GM21825 (cell line): ENCODE results near the gene HSD3B2.

ENCODE experiments used
- ATAC-seq: cut with Tn5 transposase; IDR thresholded peaks from one replicate; pipeline ENCODE4 v1.9.1; 2021; ENCODE audit warnings: mild to moderate bottlenecking, moderate library complexity; ENCODE audit not compliant: unreplicated experiment

HSD3B2 gene

DNA sequence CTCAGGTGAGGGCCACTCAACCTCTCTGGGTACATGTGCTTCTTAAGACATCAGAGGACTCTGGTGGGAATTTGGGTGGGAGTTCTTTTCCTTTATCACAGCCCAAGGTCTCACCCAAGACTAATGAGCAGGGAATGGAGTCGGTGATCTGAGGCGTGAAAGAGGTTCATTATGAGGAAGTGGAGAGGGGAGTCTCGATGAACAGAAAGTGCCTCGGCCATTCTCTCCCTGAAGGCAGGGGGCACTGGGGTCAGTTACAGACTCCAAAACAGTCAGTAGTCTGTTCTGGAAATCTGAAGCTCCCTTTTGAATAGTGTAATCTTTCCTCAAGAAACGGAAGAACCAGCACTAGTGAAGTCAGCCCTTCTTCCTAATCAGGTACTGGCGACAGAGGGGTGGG, 36.2 kb downstream of the HSD3B2 start:
- ATAC-seq: no peak

DNA sequence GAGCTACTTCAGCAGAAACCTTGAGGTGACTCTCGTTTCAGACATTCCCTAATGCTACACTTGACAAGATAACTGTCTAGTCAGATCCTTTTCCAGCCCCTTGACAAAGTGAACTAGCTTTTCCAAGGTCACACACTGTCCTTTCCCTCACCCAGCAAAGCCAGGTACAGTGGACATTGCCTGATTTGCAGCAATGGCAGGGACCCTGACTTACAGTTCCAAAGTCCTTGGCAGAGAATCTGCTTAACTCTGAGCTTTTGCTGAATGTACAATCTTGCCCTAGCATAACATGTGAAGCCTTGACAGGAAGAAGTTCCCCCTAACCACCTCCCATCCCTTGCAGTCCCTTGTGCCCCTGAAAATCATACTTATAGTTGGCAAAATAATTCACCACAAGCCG, 37.1 kb downstream of the HSD3B2 start:
- no peak for ATAC-seq

DNA sequence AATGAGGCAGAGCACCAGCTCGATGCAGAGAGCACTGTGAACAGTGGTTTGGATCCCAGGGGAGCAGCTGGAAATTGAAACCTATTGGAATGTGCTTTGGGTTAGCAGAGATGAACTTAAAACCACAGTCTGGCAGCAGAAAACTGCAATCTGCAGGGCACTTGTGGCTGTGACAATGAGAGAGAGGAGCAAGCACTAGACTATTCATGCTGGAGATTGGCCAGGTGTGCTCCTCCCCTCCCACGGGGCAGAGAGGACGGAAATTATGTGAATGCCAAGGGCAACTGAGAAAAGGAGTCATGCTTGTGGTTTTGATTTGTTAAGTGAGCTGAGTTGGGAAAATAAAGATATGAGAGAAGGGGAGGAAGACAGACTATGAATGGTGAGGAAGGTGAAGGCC, 38.1 kb downstream of the HSD3B2 start:
- no peak for ATAC-seq

DNA sequence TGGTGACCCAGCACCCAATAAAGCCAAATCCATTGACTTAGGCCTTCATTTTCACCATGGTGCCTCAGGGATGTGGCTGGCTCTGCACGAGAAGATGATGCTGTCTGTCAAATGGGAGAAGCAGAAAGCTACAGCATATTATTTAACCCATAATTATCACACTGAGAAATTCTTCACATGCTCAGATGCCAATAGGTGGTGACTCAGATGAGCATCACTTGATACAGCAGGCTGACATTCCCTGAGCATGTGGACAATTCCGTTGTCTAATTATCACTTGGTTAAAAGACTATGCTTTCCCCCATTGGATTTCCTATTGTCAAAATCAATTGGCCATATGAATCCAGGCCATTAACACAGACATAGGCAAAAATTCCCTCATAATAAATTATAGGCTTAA, 48.0 kb downstream of the HSD3B2 start:
- ATAC-seq: no peak

DNA sequence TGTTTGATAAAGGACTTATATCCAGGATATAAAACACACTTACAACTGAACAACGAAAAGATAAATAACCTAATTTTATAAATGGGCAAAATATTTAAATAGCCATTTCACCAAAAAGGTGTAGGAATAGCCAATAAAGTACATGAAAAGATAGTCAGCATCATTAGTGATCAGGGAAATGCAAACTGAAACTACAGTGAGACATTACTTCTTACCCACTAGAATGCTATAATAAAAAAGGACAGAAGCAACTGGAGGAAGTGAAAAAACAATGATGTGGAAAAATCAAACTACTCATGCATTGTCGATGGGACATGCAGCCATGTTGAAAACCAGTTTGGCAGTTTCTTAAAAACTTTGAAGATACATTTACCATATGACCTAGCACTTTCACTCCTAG, 48.6 kb downstream of the HSD3B2 start:
- no peak for ATAC-seq

DNA sequence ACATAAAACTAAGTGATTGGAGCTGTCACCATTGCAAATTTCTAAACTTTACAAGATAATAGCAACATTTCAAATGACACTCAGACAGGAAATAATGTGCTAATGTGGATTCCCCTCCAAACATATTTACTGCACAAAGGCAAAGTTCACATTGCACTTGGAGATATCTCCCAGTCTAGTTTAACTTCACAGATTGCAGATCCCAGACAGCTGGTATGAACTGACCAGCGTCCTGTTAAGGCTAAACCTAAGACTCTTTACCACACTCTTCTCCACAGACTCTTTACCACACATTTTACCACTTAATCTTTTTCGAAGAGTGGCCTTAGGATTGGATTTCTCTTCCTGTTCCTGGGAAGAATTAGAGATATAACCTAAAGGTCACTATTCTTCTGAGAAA, 51.5 kb downstream of the HSD3B2 start:
- ATAC-seq: no peak

DNA sequence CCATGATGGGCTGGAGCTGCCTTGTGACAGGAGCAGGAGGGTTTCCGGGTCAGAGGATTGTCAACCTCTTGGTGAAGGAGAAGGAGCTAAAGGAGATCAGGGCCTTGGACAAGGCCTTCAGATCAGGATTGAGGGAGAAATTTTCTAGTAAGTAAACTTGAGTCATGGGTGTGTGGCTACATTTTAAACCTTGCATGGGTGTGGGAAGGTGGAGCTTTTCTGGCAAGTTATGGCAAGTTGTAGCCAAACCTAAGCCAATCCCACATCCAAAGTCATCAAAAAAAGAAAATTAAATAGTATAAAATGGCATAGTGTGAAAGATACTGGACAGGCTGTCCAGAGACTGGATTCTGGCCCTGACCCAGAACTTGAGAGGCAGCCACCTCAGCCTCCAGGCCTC, 52.3 kb downstream of the HSD3B2 start:
- no peak for ATAC-seq

DNA sequence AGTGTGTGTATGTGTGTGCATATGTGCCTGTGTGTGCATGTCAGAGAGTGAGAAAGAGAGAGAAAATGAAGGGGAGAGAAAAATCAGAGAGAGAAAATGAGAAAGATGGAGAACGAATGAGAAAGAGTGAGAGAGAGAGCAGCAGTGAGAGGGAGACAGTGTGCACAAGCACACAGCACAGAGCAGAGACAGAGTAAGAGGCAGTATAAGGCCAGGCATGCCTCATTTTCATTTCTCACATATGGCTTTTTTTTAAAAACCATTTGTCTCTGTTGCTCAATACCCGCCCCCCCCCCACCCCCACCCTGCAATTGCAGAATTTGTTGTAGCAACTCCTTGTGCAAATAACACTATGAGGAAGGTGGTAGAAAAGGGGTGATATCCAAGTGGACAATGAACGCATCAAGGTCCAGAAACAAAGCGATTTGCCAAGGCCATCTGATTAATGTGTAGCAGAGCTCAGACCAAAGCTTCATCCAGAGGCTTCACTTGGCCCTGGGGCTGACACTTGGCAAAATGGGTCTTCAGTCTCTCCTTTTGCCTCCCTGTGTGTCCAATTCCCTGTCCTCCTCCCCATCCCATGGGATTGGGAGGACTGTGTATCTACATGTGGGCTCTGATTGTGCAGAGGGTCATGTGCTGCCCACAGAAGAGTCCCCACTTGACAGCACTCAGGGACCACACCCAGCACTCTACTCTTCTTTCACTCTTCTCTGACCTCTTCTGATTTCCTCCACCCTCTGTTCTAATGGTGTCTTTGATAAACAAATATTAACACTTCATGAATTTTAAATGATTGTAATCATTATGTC, 53.1 kb downstream of the HSD3B2 start:
- no peak for ATAC-seq

DNA sequence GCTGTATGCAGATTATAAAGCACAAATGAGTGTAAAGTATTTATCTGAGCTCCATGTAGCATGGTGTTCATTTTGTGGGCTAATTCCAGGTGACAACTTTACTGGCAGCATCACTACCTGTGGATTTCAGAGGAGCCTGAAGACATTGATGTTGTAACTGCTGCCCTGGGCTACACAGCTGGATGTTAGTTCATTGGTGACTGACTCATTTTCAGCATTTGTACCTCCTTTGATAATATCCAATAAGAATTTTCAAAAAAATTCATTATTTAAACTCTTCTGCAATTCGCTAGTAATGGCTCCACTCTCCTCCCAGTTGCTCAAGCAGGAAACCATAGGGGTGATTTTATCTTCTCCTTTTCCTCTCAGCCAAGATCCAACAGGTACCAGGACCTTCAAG, 54.8 kb downstream of the HSD3B2 start:
- no peak for ATAC-seq

DNA sequence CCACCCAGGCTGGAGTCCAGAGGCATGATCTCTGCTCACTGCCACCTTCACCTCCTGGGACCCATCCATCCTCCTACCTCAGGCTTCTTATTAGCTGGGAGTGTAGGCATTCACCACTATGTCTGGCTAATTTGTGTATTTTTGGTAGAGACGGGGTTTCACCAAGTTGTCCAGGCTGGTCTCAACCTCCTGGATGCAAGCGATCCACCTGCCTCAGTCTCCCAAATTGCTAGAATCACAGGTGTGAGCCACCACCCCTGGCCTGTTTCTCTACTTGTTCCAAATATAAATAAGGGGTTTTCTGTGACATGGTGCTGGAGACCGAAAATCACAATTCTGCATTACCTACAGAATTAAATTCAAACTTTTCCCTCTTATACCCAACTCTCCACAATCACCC, 55.4 kb downstream of the HSD3B2 start:
- no peak for ATAC-seq

DNA sequence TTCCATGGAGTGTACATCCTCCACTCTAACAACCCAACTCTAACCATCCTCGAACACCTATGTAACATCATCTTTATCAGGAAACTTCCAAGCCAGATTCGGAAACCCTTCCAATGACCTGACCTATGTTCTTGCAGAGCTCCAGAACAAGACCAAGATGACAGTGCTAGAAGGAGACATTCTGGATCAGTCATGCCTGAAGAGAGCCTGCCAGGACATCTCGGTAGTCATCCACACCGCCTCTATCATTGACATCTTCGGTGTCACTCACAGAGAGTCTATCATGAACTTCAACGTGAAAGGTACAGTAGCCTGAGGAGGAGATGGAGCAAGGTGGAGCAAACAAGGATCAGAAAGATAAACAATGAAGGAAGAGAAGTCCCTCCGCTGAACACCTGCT, 56.0 kb downstream of the HSD3B2 start:
- ATAC-seq: no peak

DNA sequence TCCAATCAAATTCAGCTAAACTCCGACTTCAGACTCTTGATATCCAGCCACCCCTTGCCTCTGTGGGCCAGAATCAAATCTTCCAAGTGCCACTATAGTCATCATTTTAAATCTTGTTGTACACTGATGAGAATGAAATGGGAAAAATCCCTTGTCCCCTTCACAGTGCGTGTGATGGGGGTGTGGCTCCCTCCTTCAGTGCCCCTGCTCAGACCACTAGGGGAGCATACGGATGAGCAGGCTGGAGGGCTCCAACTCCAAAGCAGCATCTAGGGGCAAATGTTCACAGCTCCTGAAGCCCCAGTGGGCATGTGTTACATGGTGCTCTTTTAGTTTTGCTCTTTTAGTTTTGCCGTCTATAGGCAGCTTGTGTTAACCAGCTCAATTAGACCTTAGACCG, 56.6 kb downstream of the HSD3B2 start:
- ATAC-seq: no peak

DNA sequence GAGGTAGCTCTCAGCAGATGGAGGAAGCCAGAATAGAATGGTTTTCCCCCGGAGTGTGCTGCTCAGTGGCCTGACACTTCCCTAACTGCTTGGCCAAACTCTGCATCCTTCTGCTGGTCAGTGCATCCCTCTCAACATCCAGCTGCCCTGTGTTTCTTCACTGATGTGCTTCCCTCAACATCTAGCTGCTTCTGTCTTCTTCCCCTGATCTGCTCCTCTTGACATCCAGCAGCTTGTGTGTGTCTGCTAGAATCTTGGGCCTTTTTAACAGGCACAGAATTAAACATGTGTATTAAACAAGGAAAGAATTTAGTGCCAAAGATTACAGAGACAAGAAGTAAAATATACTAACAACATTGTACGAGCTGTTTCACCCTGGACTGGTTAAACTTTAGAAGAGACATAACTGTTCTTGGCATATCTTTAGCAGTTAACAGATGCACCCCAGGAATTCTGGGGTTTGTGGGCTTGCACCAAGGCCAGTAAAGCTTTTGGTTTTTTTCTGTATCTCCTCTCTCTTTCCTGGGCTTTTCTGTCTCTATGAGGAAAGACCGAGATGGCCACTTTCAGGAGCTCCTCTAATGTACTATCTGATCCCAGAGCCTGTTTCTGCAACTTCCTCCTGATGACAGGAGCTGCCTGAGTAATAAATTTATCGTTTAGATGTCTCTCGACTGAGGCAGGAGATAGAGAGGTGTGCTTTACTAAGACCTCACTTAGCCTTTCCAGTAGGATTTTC, 57.3 kb downstream of the HSD3B2 start:
- ATAC-seq: no peak
